ENCODE data around the gene BCAR3.

Gene BCAR3

DNA sequence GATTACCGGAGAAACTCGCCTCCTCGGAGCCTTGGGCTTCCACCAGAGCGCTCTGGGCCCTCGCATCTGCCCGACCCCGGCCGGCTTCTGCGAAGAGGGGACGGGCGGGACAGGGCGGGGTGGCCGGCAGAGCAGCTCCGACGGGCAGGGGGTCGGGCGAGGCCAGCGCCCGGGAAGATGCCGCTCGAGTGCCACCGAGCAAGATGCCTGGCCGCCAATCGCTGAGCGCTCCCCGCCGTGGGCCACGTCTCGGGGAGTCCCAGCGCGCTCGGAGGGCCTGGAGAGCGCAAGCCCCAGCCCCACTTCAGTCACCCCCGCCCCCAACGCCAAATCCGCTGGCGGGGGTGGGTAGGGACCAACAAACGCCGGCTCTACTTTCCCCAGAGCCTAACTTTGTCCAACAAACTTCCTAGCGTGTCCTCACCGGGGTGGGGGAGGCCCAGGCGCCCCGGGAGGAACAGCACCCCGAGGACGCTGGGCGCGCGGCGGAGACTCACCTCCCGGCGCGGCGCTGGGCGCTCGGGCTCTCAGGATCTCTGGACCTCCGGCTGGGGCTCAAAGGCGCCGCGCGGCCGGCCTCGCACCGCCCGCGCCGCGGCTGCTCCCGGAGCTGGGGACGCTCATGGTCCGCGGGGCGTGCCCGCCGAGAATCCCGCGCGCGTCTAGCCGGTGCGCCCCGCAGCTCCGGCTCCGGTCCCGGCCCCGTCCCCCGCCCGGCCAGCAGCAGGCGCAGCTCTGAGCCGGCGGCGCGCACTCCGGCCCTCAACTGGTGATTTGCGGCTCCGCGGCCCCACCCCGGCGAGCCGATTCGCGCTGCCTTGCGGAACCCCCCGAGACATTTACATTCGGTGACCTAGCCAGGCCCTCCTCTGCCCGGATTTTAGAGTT is at the start of gene BCAR3:
BCAR3 (minus strand) TSS at position 737 of the 888 bp plus-strand sequence. CDS start 6,907 bp downstream, outside the sequence.
- DNase-seq, result peak; percentile 78

DNA sequence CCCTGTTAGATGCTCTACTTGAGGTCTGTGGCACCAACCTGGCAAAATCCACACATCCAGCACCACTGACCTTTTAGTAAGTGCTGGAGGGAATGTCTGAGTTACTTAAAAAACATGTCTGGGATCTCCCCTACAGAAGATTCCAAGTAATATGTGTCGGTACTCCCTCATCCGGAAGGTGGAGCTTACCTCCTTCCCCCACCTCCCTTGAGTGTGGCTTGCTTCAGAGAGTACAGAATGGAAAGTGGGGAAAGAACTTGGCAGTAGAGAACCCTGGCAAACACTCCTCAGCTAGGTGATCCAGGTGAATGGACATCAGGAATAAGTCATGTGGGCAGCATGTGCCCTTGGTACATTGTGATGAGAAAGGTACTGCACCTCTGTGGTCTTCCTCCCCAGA is 49.0 kb upstream of the BCAR3 start:
- no peak for DNase-seq

DNA sequence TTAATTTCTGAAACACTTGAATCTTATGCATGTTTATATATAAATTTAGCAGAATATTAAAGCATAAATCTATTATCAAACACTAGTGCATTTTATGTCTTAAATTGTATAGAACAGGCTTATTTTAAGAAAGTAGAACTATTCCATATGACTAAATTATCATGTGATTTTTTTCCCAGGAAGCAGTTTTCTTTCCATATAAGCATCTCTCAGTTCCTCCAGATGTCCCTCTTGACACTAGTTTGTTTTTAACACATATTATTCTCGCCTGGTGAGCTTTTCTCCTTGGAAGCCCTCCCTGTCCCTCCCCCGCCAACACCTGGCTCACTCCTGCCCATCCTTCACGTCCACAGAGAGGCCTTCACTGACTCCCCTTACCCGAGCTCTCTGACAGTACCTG is 48.3 kb upstream of the BCAR3 start:
- peak; percentile 5 for DNase-seq

DNA sequence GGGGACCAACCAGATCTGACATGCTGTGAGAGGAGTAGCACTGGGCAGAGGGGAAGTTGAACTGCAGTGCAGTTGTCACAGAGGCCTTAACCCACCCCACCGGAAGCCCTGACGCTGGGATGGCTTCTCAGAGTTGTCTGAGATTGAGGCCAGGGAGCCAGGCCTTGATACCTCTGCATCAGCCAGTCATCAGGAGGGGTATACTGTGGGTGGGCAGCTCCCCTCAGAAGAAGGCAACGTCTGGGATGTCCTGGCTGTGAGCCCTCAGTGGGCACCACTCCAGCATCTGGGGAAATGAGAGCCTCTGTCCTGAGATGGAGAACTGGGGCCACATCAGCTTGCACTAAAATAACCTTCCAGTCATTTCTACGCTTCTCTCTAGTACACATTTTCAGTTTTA is 47.9 kb upstream of the BCAR3 start:
- DNase-seq, result no peak

DNA sequence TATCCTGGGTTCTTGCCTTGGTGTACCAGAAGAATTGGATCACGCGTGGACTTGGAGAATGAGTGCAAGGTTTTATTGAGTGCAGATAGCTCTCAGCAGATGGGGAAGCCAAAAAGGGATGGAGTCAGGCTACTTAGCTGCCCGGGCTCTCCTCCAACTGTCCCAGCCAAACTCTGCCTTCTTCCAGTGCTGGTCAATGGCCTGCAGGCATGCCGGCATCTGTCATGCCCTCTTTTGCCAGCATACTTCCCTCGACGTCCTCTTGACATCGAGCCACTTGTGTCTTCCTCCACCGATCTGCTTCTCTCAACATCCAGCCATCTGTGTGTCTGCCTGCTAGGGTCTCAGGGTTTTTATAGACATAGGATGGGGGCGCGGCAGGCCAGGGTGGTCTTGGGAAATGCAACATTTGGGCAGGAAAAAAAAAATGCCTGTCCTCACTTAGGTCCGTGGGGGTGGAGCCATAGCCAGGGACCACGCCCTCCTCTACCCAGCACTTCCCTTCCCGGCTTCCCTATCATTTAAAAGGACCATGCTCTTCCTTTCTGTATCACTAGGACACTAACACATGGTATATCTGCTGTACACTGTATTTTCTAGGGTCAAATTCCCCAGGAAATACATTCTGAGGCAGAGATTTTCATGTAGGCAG is 47.0 kb upstream of the BCAR3 start:
- DNase-seq, result no peak

DNA sequence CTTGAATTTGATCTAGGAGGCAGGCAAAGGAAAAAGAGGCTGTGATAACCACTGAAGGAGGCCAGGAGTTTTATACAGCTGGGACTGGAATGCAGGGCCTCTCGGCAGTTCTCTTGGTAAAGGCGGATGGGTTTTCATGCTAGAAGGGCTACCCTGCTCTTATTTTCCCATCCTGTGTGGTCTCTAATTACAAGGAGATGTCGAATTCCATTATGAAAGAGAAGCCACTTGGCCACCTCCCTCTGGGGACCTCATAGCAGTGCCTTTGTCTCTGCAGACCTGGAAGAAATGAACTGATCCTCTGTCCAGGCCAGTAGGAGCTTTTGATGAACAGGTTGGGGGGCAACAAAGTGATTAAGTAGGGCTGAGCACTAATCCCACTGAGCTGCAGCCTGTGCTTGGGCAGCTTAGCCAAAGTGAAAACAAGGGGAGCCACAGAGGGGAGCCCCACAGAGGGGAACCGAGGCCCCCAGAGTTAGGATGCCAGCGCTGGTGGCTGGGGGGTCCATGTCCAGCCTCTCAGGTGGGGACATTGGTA is 42.2 kb upstream of the BCAR3 start:
- no peak for DNase-seq

DNA sequence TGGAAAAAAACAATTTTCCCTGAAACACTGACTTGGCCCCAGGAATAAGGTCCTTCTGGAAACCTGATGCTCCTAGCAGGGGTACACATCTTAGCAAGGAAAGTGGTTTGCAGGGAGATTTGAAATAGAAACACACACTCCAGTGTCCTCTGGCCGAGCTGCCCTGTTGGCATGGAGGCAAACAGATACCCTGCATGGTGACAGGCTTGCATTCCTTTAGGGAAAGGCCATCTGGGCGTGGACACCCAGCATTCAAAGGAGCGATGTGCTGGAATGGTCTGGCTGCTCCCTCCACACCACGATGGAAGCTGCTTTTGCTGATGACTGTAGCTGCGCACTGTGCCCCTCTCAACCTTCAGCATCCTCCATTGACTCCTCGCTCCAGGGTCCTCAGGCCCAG is 41.5 kb upstream of the BCAR3 start:
- DNase-seq, result no peak

DNA sequence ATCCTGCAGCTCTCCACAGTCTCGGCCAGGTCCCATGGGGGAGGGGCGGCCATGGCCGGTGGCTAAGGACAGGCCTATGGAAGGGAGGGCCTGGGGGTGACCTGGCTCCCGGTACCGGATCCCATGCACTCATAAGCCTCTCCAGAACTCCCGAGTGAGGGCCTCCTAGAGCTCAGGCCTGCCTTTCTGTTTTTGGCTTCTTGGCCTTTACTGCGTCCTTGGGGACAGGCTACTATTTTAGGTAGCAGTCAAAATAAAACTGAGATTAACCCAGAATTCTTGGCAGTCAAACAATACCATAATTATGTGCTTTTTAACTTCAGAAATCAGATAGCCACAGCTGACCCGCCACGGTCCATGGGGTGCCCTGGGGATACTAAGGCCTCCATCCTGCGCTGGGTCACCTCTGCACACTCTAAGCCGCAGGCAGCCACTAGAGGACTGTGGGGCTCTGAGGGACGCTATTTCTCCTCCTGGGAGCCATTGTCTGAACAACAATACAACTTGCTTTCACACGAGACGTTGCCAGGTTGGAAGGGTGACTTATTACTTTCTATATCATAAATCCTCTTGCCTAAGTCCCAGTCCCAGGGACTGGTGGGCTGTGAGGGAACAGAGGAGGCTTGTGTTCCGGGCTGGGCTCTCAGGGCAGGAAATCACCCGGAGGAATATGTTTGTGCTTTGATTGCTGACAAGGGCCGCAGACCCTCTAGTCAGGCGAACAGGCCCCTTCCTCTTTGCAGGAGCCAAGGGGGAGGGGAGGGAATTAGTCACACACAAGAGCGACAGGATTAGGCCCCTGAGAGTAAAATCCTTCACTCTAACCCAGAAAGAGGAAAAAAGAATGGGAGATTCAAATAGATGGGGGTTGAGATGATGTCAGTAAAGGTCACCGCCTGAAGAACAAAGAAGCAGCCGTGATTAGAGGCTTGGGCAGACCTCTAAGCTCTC is 40.7 kb upstream of the BCAR3 start:
- peak; percentile 50 for DNase-seq

DNA sequence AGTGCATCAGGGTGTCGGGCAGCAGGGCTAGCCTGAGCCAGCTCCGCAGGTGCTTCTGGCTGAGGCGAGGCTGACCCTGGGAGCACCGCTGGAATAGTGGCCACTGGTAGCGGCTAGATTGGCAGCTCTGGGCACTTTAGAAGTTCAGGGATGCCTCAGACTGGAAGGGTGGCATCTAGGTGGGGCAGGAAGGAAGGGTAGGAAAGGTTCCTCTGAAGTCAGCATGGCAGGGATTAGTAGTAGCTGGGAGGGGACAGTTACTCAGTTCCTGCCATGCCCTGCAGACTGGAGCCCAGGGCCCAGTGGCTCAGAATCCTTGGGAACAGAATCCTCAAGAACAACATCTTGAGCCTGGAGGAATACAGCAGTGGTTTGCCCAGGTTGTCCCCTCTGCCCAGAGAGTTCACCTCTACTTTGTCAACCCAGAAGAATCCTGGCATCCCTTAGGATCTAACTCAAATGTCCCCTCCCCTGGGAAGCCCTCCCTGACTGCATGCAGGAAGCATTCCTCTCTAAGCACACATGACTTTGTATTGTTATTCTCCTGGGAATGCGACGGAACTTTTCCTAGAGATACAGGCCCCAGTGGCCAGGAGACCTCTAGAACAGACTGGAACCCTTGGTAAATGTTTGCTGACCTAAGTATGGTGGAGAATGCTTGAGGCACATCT is 39.5 kb upstream of the BCAR3 start:
- DNase-seq, result no peak

DNA sequence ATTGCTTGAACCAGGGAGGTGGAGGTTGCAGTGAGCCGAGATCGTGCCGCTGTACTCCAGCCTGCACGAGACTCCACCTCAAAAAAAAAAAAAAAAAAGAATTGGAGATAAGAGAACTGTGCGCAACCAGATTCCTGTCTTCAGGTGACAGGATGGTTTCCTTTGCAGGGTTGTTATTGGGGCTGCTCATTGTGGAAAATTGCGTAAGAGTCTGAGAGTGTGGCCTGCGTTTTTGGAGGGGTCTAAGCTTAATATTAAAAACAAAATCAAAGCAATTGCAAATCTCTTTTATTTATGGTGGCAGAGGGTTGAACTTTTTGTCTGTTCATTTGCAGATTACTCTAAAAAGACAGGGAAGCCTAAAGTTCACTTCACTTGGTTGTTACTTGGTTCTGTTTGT is 36.0 kb upstream of the BCAR3 start:
- DNase-seq, result no peak

DNA sequence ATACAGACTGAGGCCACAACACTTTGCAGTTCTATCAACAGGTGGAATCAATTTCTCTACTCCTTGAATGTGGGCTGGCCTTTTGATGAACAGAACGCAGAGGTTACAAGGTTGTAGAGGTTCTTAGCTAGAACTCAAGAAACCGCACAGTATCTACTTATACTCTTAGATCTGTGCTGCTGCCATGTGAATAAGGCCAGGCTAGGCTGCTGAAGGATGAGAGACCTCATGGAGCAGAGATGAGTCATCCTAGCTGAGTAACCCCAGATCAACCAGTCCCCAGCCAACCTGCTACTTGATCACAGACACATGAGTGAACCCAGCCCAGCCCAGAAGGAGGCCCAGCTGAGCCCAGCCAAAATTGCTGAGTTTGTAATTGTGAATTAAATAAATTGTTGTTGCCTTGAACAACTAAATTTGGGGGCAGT is 35.3 kb upstream of the BCAR3 start:
- DNase-seq, result peak; percentile 20

DNA sequence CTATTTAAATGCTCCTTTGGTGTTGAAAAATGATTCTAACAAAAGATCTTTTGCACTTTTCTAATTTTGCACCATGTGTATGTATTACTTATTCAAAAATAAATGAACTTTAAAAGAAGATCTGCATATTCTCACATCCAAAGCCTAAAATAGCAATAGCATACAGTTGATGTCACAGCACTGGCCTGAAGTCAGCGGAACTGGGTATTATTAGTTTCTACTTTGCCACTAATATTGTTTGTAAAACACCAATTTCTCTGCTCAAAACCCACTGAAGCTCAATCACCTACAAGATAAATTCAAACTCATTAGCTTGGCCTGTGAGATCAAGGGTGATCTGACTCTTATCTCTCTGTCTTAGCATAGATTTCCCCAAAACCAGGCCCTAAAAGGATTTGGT is 34.5 kb upstream of the BCAR3 start:
- DNase-seq, result no peak

DNA sequence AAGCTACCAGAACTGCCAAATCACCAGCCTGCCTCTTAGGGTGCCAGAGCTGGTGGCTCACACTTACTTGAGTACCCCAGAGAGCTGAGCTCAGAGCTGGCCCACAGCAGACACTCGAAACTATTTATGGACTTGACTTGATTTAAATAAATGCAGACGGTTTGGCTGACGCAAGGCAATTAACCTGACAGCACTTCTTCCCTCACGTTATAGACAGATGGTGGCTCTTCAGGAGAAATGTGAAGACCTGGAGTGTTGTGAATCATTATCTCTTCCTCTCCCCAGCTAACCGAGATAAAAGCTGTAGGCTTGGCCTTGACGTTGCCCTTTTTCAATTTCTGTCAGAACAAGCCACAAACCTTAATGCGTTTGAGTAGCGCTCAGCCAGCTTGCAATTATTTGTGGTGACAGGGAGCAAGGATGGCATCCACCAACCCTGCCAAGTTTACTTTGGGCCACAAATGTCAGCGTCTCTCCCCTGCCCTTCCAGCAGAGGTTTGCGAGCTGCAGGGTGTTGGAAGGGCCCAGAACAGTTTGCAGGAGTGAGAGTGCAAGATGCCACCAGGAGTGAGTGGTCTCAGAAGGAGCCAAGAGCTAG is 34.0 kb upstream of the BCAR3 start:
- DNase-seq, result peak; percentile 88

DNA sequence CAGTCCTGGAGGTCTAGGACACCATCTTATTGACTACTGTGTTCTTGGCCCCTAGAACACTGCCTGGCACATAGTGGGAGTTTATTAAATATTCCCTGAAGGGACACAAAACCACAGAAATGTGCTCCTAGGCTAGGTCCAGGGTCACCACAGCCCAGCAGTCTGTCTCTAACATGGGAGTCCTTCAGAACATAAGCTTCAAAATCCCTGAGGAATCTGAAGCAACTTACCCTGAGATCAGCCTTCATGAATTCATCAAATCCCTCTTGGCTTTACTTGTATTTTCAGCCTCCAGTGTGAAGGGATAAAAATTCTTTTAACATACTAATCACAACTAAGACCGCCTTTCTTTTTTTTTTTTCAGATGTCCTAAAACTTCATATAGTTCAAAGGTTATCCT is 32.7 kb upstream of the BCAR3 start:
- peak; percentile 4 for DNase-seq

DNA sequence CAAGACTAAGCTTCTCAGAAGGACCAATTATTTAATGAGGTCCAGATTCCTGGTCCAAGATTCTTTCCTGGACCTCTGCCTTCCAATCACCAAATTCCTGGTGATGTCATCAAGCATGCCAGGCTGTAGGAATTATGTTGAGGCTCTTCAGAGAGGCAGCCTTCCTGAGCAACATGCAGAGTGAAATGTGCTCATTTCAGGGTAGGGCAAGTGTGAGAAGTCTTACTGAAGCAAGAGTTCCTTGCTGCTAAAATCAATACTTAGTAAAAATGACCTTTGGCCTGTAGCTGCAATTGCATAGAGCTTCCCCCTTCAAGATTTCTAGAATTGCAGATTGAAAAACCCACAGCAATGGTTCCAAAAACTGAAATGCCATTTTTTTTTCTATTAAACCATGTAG is 31.7 kb upstream of the BCAR3 start:
- DNase-seq, result no peak

DNA sequence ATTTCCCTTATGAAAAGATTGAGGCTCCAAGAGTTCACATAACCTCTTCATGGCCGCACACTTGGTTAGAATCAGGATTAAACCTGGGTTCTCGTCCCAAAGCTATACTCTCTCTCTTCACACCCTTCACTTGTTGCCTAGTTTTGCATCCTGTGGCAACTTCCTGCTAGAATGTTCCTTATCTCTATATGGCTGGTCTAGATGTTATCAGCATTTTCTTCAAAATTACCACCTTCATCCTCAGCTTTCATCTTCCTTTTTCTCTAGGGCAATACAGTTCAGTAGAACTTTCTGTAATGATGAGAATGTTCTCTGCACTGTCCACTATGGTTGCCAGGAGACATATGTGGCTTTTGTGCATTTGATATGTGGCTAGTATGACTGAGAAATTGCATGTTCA is 31.1 kb upstream of the BCAR3 start:
- DNase-seq, result no peak

DNA sequence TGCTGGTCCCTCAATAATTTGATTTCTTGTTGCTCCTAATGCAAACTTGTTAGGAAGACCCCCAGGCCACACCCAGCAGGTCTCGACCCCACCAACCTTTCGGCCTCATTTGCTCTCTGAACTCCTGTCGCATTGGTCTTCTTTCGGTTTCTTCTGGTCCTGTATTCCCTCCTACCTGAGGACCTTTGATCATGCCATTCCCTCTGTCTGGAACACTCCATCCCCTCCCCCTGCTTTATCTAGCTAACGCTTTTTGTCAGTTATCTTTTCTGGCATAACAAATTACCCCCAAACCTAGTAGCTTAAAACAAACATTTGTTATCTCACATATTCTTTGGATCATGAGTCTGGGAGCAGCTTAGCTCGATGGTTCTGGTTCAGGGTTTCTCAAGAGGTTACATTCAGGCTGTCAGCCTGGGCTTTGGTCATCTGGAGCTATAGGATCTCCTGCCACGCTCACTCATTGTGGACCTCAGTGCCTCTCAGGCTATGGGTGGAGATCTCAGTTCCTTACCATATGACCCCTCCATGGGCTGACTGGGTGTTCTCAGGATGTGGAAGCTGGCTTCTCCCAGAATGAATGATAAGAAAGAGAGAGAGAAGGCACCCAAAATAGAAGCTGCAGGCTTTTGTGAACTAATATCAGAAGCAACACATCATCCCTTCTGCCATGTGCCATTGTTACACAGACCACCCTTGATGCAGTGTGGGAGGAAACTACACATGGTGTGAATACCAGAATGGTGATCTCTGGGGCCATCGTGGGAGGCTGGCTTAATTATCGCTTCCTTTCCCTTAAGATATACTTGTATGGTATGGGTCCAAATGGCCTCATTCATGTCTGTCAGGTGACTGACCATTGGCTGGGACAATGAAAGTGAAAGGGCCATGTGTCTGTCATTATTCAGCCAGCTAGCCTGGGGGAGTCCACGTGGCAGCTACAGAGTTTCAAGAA is 29.1 kb upstream of the BCAR3 start:
- DNase-seq, result no peak

DNA sequence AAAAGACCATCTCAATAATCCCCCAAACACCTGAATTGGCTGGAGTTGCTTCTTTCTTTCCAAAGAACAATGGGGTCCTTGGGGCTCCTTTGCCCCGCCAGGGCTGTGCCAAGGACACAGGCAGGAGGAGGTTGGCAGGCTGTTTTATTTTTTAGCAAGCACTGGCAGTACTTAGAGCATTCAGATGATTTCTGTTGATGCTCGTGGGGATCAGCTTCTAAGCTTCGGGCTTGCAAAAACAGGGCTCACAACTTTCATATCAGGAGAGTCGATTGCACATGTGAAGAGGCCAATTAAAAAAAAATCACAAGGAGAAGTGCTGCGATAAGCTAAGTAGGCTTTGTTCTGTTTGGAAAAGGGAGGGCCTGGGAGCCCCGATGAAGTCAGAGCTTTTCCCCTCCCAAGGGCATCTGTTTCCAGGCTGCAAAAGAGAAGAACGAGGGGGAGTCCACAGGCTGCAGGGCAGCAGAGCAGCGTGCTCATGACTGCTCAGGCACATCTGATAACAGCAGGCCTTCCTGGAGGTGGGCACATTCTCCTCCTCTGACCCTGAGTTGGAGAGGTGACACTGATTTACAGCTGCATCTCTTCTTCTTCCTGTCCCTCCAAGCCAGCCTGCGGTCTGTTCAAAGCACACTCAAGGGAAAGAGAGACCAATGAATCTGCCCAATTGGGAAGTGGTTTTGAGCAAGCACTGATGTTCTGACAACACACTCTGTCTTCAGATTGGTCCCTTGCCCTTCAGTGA is 27.3 kb upstream of the BCAR3 start:
- DNase-seq, result peak; percentile 50

DNA sequence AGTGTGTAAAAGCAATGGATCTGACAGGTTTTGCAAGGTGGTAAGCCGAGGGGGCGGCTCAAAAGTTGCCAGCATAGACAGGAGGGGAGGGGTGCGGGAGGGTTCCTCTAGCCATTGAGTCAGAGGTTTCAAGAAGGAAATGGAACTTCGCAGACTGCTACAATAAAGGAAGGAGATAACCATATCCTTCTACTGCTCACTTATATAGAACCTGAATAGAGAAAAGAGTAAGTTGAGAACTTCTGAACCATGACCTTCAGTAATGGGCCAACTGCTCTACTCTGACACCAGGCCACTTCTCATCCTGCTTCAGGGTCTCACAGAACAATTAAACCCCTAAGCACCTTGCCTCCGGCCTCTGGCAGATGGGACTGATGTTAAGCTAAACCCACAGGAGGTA is 26.3 kb upstream of the BCAR3 start:
- no peak for DNase-seq

Measured in NCI-H69 (cell line).